Neural cell (in vitro differentiated cells): ENCODE results near the gene NPFFR1.

Experiments used
- CTCF ChIP-seq: fragments of 450-650 bp; IDR thresholded peaks from 2 replicates; pipeline ENCODE4 v1.5.1; 2014; ENCODE audit warnings: antibody characterized with exemption, mild to moderate bottlenecking, moderate library complexity; ENCODE audit not compliant: poor library complexity, severe bottlenecking
- EP300 ChIP-seq: fragments of 450-650 bp; conservative IDR thresholded peaks from 2 replicates; pipeline ENCODE4 v1.6.1; 2014; ENCODE audit warnings: antibody characterized with exemption, mild to moderate bottlenecking, moderate library complexity; ENCODE audit not compliant: poor library complexity, severe bottlenecking
- EZH2 ChIP-seq: fragments of 200-600, 300-800 bp; shearing (Covaris generic), sonication (generic); IDR thresholded peaks from 2 replicates; pipeline ENCODE4 v1.6.1; 2014; ENCODE audit warnings: antibody characterized with exemption, low read length, borderline replicate concordance, mild to moderate bottlenecking; ENCODE audit not compliant: insufficient read depth, poor library complexity, severe bottlenecking
- POLR2AphosphoS5 ChIP-seq: IDR thresholded peaks from 2 replicates; pipeline ENCODE4 v1.6.1; 2012
- RAD21 ChIP-seq: fragments of 450-650 bp; conservative IDR thresholded peaks from 2 replicates; pipeline ENCODE4 v1.6.1; 2014; ENCODE audit warnings: antibody characterized with exemption, mild to moderate bottlenecking, moderate library complexity
- REST ChIP-seq: IDR thresholded peaks from 2 replicates; pipeline ENCODE4 v1.6.1; 2012; ENCODE audit warnings: borderline replicate concordance
- TAF1 ChIP-seq: IDR thresholded peaks from 2 replicates; pipeline ENCODE4 v1.6.1; 2012; ENCODE audit warnings: low read depth

- no peak for TF ChIP-seq EZH2
- no peak for TF ChIP-seq CTCF
- TF ChIP-seq RAD21, result no peak
- no peak for TF ChIP-seq EP300
- TF ChIP-seq REST, result no peak
- no peak for TF ChIP-seq TAF1
- TF ChIP-seq POLR2AphosphoS5, result no peak
Observed at GRCh38 chr10:70283071-70283444, 746 bp downstream of the NPFFR1 start.
